Measurements from ENCODE around the gene SNTG2. TPM values are rescaled to one million over a fixed set of nuclear protein-coding genes. Genes with fewer than 3 reads are reported as not detected.

SNTG2 gene
- total RNA-seq, 1 experiment from 2014 or later: 20.5 TPM

- DNase-seq (ENCODE audit: low spot score): no peak
Measured at GRCh38 chr2:942775-943460, 7.7 kb upstream of the SNTG2 start.

DNA sequence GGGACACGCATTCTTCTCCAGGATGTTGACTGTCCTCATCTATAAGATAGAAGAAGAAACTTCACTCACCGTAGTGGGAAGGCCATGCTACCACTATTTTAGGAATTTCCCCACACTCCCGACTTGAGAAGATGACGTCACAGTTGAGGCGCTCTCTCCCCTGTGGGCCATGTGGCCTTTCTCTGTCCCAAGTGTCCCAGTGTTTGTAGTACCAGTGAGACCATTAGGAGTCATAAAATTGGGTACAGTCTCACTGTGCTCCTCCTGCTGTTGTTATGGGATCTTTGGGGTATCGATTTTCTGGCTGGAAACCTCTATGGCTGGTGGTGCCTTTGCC lies 7.2 kb upstream of the SNTG2 start:
- ChIA-PET POLR2A (no interaction called here), CTCF (interaction anchor here (0.7 kb wide), 1 partner anchor 40 kb away, joined by 3 read pairs; no protein-coding TSS in a partner anchor)
- ATAC-seq: no peak
- Mint-ChIP-seq H3K9me3 (peaks cover 17% of the 10 kb centered on the region), H3K27me3 (ENCODE audit: low read depth) (peaks cover 28% of the 10 kb centered on the region), H3K27ac (no peak overlapping the region), H3K4me1 (peaks cover 34% of the 10 kb centered on the region), H3K4me3 (no peak overlapping the region), H3K36me3 (peaks cover 16% of the 10 kb centered on the region)
- DNase-seq (ENCODE audit: low spot score): no peak
- TF ChIP-seq NR2C2 (CRISPR knock-in tag; IDR thresholded peaks at IDR 0.05) (no peak), CREB1 (CRISPR knock-in tag; IDR thresholded peaks at IDR 0.05) (no peak), PREB (CRISPR knock-in tag; IDR thresholded peaks at IDR 0.05; ENCODE audit: borderline replicate concordance) (no peak), STAT6 (CRISPR knock-in tag; conservative IDR thresholded peaks at IDR 0.05; ENCODE audit: low read depth) (no peak), ZNF416 (CRISPR knock-in tag; IDR thresholded peaks at IDR 0.05) (no peak), ZNF671 (CRISPR knock-in tag; IDR thresholded peaks at IDR 0.05) (no peak), ATF1 (CRISPR knock-in tag; IDR thresholded peaks at IDR 0.05) (no peak), TEAD1 (CRISPR knock-in tag; IDR thresholded peaks at IDR 0.05) (no peak), ZNF396 (CRISPR knock-in tag; IDR thresholded peaks at IDR 0.05; ENCODE audit: borderline replicate concordance) (no peak)
- TF ChIP-seq, protein P1, sequence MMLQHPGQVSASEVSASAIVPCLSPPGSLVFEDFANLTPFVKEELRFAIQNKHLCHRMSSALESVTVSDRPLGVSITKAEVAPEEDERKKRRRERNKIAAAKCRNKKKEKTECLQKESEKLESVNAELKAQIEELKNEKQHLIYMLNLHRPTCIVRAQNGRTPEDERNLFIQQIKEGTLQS (CRISPR knock-in tag; conservative IDR thresholded peaks at IDR 0.05): no peak
- TF ChIP-seq, protein P2, sequence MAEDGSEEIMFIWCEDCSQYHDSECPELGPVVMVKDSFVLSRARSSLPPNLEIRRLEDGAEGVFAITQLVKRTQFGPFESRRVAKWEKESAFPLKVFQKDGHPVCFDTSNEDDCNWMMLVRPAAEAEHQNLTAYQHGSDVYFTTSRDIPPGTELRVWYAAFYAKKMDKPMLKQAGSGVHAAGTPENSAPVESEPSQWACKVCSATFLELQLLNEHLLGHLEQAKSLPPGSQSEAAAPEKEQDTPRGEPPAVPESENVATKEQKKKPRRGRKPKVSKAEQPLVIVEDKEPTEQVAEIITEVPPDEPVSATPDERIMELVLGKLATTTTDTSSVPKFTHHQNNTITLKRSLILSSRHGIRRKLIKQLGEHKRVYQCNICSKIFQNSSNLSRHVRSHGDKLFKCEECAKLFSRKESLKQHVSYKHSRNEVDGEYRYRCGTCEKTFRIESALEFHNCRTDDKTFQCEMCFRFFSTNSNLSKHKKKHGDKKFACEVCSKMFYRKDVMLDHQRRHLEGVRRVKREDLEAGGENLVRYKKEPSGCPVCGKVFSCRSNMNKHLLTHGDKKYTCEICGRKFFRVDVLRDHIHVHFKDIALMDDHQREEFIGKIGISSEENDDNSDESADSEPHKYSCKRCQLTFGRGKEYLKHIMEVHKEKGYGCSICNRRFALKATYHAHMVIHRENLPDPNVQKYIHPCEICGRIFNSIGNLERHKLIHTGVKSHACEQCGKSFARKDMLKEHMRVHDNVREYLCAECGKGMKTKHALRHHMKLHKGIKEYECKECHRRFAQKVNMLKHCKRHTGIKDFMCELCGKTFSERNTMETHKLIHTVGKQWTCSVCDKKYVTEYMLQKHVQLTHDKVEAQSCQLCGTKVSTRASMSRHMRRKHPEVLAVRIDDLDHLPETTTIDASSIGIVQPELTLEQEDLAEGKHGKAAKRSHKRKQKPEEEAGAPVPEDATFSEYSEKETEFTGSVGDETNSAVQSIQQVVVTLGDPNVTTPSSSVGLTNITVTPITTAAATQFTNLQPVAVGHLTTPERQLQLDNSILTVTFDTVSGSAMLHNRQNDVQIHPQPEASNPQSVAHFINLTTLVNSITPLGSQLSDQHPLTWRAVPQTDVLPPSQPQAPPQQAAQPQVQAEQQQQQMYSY (CRISPR knock-in tag; IDR thresholded peaks at IDR 0.05): no peak

More at GRCh38 chr2:942775-943460, 7.7 kb upstream of the SNTG2 start:
- Mint-ChIP-seq H3K4me3 (no peak overlapping the region), H3K27me3 (ENCODE audit: low read depth) (peaks cover 29% of the 10 kb centered on the region), H3K9me3 (peaks cover 17% of the 10 kb centered on the region), H3K27ac (no peak overlapping the region), H3K36me3 (peaks cover 16% of the 10 kb centered on the region), H3K4me1 (peaks cover 32% of the 10 kb centered on the region)
- no peak for ATAC-seq
- TF ChIP-seq, protein P2 (CRISPR knock-in tag; IDR thresholded peaks at IDR 0.05): no peak
- TF ChIP-seq, protein P3, sequence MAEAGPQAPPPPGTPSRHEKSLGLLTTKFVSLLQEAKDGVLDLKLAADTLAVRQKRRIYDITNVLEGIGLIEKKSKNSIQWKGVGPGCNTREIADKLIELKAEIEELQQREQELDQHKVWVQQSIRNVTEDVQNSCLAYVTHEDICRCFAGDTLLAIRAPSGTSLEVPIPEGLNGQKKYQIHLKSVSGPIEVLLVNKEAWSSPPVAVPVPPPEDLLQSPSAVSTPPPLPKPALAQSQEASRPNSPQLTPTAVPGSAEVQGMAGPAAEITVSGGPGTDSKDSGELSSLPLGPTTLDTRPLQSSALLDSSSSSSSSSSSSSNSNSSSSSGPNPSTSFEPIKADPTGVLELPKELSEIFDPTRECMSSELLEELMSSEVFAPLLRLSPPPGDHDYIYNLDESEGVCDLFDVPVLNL (CRISPR knock-in tag; IDR thresholded peaks at IDR 0.05; ENCODE audit: borderline replicate concordance, low read depth): no peak
- TF ChIP-seq ESRRA (CRISPR knock-in tag; IDR thresholded peaks at IDR 0.05; ENCODE audit: borderline replicate concordance) (no peak), FOXP4 (CRISPR knock-in tag; IDR thresholded peaks at IDR 0.05) (no peak)
- ChIA-PET POLR2A (no interaction called here), CTCF (interaction anchor here (0.7 kb wide), 1 partner anchor 40 kb away, joined by 3 read pairs; no protein-coding TSS in a partner anchor)
